HG03175 (cell line): ENCODE measurements around the gene NHSL2.
"Not testable (repeated sequence)": the region's sequence is repeated elsewhere in the genome, so short reads cannot be mapped to it uniquely, and the experiment has no call there.

Experiments
- ATAC-seq: cut with Tn5 transposase; IDR thresholded peaks from one replicate; pipeline ENCODE4 v1.9.1; 2021; ENCODE audit warnings: mild to moderate bottlenecking, moderate library complexity; ENCODE audit not compliant: unreplicated experiment

The NHSL2 gene

DNA sequence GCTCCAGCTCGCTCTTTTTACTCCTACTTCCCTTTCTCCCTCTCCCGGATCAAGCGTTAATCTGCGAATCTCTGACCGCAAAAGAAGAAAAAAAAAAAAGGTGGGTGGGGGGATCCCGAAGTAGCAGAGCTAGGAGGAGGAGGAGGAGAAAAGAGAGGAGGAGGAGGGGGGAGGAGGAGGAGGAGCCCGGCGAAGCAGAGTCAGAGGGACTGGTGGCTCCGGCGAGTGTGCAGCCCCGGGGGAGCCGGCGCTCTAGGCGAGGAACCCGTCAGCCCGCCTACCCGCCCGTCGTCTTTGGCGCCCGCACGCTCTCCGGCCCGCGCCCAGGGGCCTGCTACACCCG lies at the start of gene NHSL2:
TSS of gene NHSL2 (plus strand) at position 203 of the 343 bp plus-strand sequence.
- no peak for ATAC-seq

- ATAC-seq = no peak
Measured at GRCh38 chrX:71867680-71868079, 43.0 kb upstream of the NHSL2 start.

GRCh38 chrX:71869566-71869965 lies 41.1 kb upstream of the NHSL2 start:
- not testable (repeated sequence) for ATAC-seq

GRCh38 chrX:71870208-71871098 lies 40.2 kb upstream of the NHSL2 start:
- ATAC-seq = no peak

DNA sequence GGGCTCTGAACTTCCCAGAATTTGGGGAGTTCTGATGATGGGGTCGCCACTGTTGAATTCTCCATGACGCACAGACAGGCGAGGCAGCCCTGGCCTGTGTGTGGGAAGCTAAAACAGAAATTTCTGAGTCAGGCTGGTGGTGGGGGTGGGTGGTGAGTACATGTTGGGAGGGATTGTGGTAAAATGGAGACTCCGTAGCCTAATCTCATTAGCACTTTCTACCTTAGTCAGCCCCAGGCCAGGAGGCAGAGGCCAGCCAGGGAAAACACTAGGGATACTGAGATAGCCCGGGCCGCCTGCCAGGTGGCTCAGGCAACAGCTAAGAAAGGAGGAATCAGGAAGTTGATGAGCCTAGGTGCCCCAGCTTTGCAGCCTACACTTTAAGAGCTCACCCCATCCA lies 39.3 kb upstream of the NHSL2 start:
- no peak for ATAC-seq

- ATAC-seq = no peak
Measured at GRCh38 chrX:71872542-71873458, 37.8 kb upstream of the NHSL2 start.

- ATAC-seq = no peak
Measured at GRCh38 chrX:71873459-71873833, 37.2 kb upstream of the NHSL2 start.

DNA sequence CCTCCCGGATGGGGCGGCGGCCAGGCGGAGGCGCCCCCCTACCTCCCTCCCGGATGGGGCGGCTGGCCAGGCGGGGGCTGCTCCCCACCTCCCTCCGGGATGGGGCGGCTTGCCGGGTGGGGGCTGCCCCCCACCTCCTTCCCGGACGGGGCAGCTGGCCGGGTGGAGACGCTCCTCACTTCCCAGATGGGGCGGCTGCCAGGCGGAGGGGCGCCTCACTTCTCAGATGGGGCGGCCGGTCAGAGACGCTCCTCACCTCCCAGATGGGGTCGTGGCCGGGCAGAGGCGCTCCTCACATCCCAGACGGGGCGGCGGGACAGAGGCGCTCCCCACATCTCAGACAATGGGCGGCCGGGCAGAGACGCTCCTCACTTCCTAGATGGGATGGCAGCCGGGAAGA lies 33.8 kb upstream of the NHSL2 start:
- not testable (repeated sequence) for ATAC-seq

- no peak for ATAC-seq
Measured at GRCh38 chrX:71885099-71885498, 25.5 kb upstream of the NHSL2 start.

- no peak for ATAC-seq
Measured at GRCh38 chrX:71895607-71896006, 15.0 kb upstream of the NHSL2 start.

DNA sequence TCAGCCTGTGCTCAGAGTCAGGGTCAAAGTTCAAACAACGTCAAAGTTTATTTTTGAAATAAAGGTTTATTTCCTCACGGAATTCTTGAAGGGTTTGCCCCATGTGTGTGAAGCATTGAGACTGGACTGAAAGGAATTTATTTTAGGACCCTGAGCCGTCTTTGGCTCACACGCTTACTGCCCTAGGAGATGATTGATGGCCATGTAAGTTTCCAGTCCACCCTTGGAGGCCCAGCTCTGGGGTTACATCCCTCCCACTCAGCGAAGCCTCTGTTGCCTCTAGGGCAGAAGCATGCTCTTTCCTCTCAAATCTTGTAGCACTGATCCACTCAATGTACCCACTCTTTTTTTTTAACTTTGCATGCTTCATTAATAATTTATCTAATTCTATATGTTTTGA lies 4.5 kb upstream of the NHSL2 start:
- ATAC-seq = no peak

DNA sequence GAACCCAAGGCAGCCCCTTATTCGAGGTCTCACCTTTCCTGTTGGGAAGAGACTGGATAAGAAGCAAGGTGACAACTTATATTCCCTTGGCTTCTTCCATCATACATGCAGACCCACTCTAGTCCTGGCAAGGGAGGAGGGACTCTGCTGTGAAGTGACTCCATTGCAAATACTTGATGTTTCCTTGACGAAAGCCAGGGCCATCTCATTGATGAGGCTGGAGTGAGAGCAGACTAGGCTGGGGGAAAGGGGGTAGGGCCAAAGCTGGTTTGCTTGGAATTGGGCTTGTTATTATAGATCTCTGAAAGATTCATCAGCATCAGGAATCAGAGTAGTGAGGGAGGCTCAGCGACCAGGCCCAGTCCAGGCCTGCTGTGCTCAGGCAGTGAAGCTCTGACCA lies 2.3 kb upstream of the NHSL2 start:
- ATAC-seq = no peak

DNA sequence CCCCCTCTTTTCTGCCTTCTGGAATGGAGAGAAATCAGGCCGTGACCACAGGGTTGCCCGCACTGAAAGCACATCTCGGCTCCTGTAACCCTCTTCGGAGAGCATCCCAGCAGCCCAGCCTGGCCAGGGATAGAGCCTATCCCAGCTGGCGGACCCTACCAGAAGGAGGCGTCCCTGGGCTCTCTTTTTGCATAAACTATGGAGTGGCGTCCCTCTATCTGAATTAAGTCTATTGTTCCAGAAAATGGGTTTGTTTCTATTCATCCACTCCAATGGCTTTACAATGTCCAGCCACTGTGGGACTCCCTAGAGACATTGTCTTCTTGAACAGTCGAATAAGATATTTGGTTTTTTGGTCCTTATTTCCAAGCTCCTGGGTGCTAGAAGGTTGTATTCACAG lies 689 bp upstream of the NHSL2 start:
- ATAC-seq = no peak

DNA sequence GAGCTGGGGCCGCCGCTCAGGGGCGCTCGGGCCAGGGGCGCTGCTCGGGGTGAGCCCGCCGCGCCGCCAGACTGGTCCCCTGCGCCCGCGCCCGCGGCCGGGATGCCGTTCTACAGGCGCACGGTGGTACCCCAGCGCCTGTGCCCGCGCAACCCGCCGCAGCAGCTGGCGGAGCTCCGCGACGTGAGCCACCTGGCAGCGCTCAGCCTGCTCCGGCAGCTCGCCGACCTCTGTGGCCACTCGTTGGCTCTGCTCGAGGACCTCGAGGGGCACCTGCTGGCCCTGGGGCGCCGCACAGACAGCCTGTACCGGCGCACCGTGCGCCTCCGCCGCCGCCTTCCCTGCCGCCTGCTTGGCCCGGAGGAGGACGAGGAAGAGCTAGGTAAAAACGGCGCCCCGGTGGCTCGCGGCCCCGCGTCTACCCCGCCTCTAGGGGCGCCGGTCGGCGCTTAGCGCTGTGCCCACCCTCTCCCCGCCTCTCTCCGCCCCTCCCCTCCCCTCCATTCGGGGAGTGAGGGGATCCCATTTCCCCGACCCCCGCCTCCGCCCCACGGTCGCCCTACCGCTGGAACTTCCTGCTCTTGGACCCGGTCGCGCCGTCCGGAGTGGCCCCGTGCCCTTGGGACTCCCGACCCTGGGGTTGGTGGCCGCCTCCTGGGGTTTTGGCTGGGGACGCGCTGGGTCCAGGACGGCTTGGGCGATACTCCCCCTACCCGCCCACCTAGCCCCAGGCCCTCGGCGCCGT lies 513 bp downstream of the NHSL2 start:
- ATAC-seq = no peak

DNA sequence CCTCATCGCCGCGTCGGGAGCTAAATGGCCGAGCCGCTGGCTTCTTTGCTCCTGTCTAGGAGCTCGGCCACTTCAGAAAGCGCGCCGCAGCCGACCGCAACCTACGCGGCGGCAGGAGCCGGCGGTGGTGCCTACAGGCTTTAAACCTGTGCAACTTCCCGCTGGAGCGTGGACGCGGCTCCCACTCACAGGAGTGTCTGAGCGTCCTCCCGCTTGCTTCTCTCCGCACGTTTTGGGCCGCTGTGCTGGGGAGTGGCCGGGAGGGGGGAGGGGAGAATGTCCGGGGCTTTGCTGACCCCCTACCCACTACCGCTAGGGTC lies 1.0 kb downstream of the NHSL2 start:
- no peak for ATAC-seq

- ATAC-seq = no peak
Measured at GRCh38 chrX:71912156-71912555, 1.5 kb downstream of the NHSL2 start.

GRCh38 chrX:71913156-71913950 lies 2.7 kb downstream of the NHSL2 start:
- ATAC-seq = no peak

- ATAC-seq = no peak
Measured at GRCh38 chrX:71917621-71918343, 7.1 kb downstream of the NHSL2 start.

GRCh38 chrX:71919431-71919830 lies 8.8 kb downstream of the NHSL2 start:
- no peak for ATAC-seq

DNA sequence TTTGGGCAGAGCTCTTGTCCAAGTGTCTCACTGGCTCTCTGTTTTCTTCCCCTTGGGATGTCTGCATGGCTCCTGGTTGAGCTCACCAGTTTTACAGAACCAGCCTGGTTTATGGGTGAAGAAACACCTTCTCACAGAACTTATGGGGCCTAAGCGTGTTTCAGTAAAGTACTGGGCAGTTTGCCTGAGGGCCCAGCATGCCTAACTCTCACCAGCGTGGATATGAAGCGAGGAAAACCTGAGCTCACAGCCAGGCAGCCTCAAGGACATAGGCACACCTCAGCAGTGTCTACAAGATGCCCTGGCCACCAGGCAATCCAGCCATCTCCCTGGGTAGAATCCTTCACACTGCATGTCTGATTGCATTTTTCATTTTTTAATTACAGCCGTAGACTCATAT lies 9.2 kb downstream of the NHSL2 start:
- no peak for ATAC-seq
